Posterior vena cava (tissue), 2 donors: Measurements from ENCODE around the gene ZNF691. TPM values are rescaled to one million over a fixed set of nuclear protein-coding genes. Genes with fewer than 3 reads are reported as not detected.
"Not testable (repeated sequence)": the region's sequence is repeated elsewhere in the genome, so short reads cannot be mapped to it uniquely, and the experiment has no call there.

Source experiments
- DNase-seq: peaks from one replicate; pipeline ENCODE4 v3.0.0-alpha.2; 2020; ENCODE audit warnings: low spot score
- intact Hi-C, 2 donors: fragments of 100-400 bp; cut with DNase I; formaldehyde crosslinking; loops; one replicate each; pipeline versions ENCODE4 v1.14.1 to v1.14.2; 2022 to 2023
- long read RNA-seq, 2 donors: library from polyadenylated mRNA; unstranded; transcript quantifications; one replicate each; pipeline ENCODE4 v2.0.0, GENCODE V29; 2020 to 2021
- total RNA-seq, 2 donors: library from RNA; stranded (reverse); fragmentation: NEBNext Ultra II Directional; extraction: Animal tissue kit (Norgen Biotek cat#: 25700); gene quantifications; one replicate each; pipeline ENCODE4 v1.2.1, GENCODE V29; 2021
- donor health status: DM: yes; HTN: yes; CAD: no.
- donor health status: DM: yes; HTN: yes; CAD: no.

ZNF691 gene
- 1 to 10 TPM; 4.5 to 5.1 TPM for total RNA-seq
- long read RNA-seq, donor 1, partial matches to known transcripts: 0 of 5 reads
- long read RNA-seq, donor 1, other reads (novel, unspliced or antisense): 0 of 5 reads
- long read RNA-seq, donor 2, transcript ZNF691-206 (2 exons, 1,577 nt): major isoform, 14 of 27 reads
- long read RNA-seq, donor 2, transcript ZNF691-201 (4 exons, 1,910 nt): minor isoform, 5 of 27 reads
- long read RNA-seq, donor 2, partial matches to known transcripts: 3 of 27 reads
- long read RNA-seq, donor 2, other reads (novel, unspliced or antisense): 2 of 27 reads

GRCh38 chr1:42846257-42847110 lies at the start of gene ZNF691:
Gene ZNF691 (plus strand): TSS chr1:42846613. CDS start chr1:42849659, 3,046 bp downstream.
- DNase-seq: peak; percentile 97
- intact Hi-C loops: loop anchor here in 1 of 2 donors (5.0 kb wide), 1 partner anchor 79 kb away; the partner anchor contains the start of genes C1orf50 and P3H1

- no peak for DNase-seq
- intact Hi-C loops: no loop called here
Observed at GRCh38 chr1:42797414-42797813, 49.0 kb upstream of the ZNF691 start.

DNA sequence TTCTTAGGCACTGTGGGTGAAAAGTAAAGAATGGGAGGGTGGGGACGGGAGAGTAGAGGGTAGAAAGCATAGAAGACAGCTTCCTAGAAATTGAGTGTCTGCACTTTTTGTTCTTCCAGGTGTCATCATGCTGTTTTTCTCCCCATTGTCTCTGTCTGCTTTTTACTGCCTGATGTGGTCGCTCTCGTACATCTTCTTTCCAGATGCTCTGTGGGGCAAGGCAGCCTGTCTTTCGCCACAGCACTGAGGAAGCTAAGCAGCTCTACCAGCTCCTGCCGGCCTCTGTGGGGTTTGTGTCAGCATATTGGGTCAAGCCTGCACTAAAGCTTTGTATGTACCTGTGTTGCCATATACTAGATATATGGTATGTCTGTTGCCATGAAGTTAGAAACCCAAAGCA lies 48.4 kb upstream of the ZNF691 start:
- intact Hi-C loops: no loop called here
- DNase-seq: no peak

DNA sequence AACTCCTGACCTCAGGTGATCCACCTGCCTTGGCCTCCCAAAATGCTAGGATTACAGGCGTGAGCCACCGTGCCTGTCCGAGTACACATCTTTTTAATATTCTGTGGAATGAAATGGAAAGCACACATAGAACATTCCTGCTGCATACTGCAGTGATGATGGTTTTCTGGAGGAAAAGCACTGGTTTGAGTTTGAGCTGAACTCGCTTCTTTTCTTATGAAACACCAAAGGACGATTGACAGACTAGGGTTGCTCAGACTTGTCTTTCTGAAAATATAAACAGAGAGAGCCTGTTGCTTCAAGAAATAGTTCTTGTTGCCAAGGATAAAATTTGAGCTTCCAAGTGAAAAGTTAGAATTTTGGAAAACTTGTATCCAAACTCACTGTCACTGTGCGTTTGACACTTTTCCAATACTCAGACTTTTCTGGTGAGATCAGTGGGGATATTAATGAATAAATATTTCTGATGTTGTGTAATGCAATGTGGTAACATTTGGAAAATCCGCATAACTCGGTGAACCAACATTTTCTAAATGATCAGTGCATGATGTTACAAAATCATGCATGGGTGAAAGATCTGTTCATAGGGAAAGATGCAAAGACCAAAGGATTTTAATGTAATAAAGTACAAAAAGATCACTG lies 44.5 kb upstream of the ZNF691 start:
- intact Hi-C loops: loop anchor here in 1 of 2 donors (1.0 kb wide), 1 partner anchor 24 kb away; no protein-coding TSS in a partner anchor

GRCh38 chr1:42806171-42806570 lies 40.2 kb upstream of the ZNF691 start:
- no peak for DNase-seq
- intact Hi-C loops: no loop called here

More for the DNA sequence above, 44.5 kb upstream of the ZNF691 start:
- DNase-seq: no peak

GRCh38 chr1:42806593-42806992 lies 39.8 kb upstream of the ZNF691 start:
- no peak for DNase-seq
- intact Hi-C loops: no loop called here

GRCh38 chr1:42807056-42807668 lies 39.3 kb upstream of the ZNF691 start:
- intact Hi-C loops: no loop called here
- no peak for DNase-seq

DNA sequence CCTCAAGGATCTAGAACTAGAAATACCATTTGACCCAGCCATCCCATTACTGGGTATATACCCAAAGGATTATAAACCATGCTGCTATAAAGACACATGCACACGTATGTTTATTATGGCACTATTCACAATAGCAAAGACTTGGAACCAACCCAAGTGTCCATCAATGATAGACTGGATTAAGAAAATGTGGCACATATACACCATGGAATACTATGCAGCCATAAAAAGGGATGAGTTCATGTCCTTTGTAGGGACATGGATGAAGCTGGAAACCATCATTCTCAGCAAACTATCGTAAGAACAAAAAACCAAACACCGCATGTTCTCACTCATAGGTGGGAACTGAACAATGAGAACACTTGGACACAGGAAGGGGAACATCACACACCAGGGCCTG lies 31.6 kb upstream of the ZNF691 start:
- intact Hi-C loops, DNase-seq: not testable (repeated sequence)

GRCh38 chr1:42815941-42816584 lies 30.4 kb upstream of the ZNF691 start:
- intact Hi-C loops: no loop called here
- DNase-seq: no peak

GRCh38 chr1:42816585-42817439 lies 29.6 kb upstream of the ZNF691 start, which contains the start of the genes ERMAP and SVBP:
Gene ERMAP (plus strand): TSS chr1:42817122. CDS start chr1:42830449, 13,327 bp downstream.
Gene SVBP (minus strand): TSS chr1:42817397. CDS start chr1:42816544, 853 bp downstream.
- peak; percentile 98 for DNase-seq
- intact Hi-C loops: no loop called here

DNA sequence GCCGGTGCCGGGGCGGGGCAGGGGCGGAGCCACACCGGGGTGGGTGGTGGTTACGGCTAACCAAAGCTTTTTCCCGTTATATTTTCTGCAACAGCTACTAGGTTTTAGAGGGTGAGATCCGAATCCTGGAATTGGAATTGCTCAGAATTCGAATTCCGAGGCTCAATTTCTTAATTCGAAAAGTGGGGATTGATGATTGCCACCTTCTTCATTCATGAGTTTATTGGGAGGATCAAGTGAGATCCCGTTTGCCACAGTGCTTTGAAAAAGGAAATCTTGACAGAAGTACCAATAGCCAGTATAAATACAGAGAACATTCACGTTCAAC lies 29.0 kb upstream of the ZNF691 start:
- DNase-seq: no peak
- intact Hi-C loops: no loop called here

DNA sequence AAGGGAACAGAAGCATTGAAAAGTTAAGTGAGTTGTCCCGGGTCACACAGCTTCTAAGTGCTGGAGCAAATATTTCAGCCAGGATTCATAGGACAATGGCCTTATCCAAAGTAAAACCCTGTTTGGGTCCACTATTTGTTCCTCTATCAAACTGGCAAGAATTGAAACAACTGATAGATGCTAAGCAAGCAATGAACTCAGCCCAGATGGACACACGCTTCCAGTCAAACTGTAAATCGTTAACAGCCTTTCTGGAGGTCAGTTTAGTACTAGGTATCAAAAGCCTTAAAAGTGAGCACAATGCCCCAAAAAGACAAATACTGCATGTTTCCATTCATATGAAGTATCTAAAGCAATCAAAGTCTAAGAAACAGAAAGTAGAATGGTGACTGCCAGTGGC lies 28.4 kb upstream of the ZNF691 start:
- intact Hi-C loops: no loop called here
- no peak for DNase-seq

- DNase-seq: no peak
- intact Hi-C loops: no loop called here
Observed at GRCh38 chr1:42820813-42821212, 25.6 kb upstream of the ZNF691 start.

DNA sequence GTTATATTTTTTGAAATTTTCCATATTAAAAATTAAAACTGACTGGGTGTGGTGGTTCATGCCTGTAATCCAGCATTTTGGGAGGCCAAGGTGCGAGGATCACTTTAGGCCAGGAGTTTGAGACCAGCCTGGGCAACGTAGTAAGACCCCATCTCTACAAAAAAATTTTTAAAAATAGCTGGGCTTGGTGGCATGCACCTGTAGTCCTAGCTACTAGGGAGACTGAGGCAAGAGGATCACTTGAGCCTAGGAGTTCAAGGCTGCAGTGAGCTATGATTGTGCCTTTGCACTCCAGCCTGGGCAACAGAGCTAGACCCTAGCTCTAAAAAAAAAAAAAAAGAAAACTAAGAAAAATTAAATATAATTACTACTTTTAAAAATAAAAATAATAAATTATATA lies 24.7 kb upstream of the ZNF691 start:
- intact Hi-C loops: no loop called here
- no peak for DNase-seq

GRCh38 chr1:42822800-42823392 lies 23.5 kb upstream of the ZNF691 start:
- intact Hi-C loops: no loop called here
- DNase-seq: no peak

GRCh38 chr1:42824481-42825035 lies 21.9 kb upstream of the ZNF691 start:
- no peak for DNase-seq
- intact Hi-C loops: no loop called here

- intact Hi-C loops: no loop called here
- DNase-seq: no peak
Observed at GRCh38 chr1:42825036-42825851, 21.2 kb upstream of the ZNF691 start.
